Measurements from ENCODE around the gene CEP112. TPM values are rescaled to one million over a fixed set of nuclear protein-coding genes. Genes with fewer than 3 reads are reported as not detected.
"Not testable (repeated sequence)": the region's sequence is repeated elsewhere in the genome, so short reads cannot be mapped to it uniquely, and the experiment has no call there.

The CEP112 gene
- total RNA-seq, 1 donor from 2014 or later: 9.7 TPM

- Mint-ChIP-seq H3K9me3 (peaks cover 32% of the 10 kb centered on the region), H3K27ac (no peak overlapping the region), H3K27me3 (ENCODE audit: insufficient read depth, low read depth) (no peaks in the 10 kb centered on the region), H3K36me3 (peaks cover 41% of the 10 kb centered on the region), H3K4me1 (no peaks in the 10 kb centered on the region), H3K4me3 (no peak overlapping the region)
- Histone ChIP-seq H3K4me1 (no peaks in the 10 kb centered on the region), H4K20me1 (ENCODE audit: low read depth) (no peaks in the 10 kb centered on the region), H2AFZ (replicated peaks) (no peak overlapping the region), H3K9me3 (ENCODE audit: low read depth) (peaks cover 3% of the 10 kb centered on the region), H3K4me3 (no peak overlapping the region), H3K27ac (no peak overlapping the region), H3K36me3 (no peaks in the 10 kb centered on the region), H3K79me2 (ENCODE audit: low read depth) (no peaks in the 10 kb centered on the region), H3K4me2 (no peak overlapping the region), H3F3A (ENCODE audit: low read depth) (no peaks in the 10 kb centered on the region), H3K9ac (no peak overlapping the region), H3K27me3 (no peaks in the 10 kb centered on the region)
- TF ChIP-seq EZH2phosphoT487 (IDR thresholded peaks at IDR 0.05) (no peak), EZH2 (IDR thresholded peaks at IDR 0.05) (no peak), CTCF (IDR thresholded peaks at IDR 0.05) (no peak)
- DNase-seq (ENCODE audit: low spot score): no peak
Measured at GRCh38 chr17:66085221-66085620, 106.7 kb downstream of the CEP112 start.

GRCh38 chr17:66080670-66081069 lies 111.3 kb downstream of the CEP112 start:
- not testable (repeated sequence) for H3K27me3 Mint-ChIP-seq (ENCODE audit: insufficient read depth, low read depth); H3K27ac Mint-ChIP-seq; H3F3A ChIP-seq (ENCODE audit: low read depth); H3K79me2 ChIP-seq (ENCODE audit: low read depth); H3K4me3 Mint-ChIP-seq; H4K20me1 ChIP-seq (ENCODE audit: low read depth); H3K27me3 ChIP-seq; H3K9ac ChIP-seq; H3K27ac ChIP-seq; H3K9me3 ChIP-seq (ENCODE audit: low read depth); H3K36me3 ChIP-seq; H2AFZ ChIP-seq (replicated peaks); H3K4me2 ChIP-seq; H3K4me1 ChIP-seq; H3K4me1 Mint-ChIP-seq; H3K4me3 ChIP-seq; DNase-seq (ENCODE audit: low spot score)
- Mint-ChIP-seq H3K36me3 (peaks cover 49% of the 10 kb centered on the region), H3K9me3 (peaks cover 33% of the 10 kb centered on the region)

GRCh38 chr17:66076546-66077190 lies 115.3 kb downstream of the CEP112 start:
- Histone ChIP-seq H3K36me3 (no peaks in the 10 kb centered on the region), H4K20me1 (ENCODE audit: low read depth) (no peaks in the 10 kb centered on the region), H3K9me3 (ENCODE audit: low read depth) (no peaks in the 10 kb centered on the region), H3F3A (ENCODE audit: low read depth) (no peaks in the 10 kb centered on the region), H3K27me3 (no peaks in the 10 kb centered on the region), H3K27ac (no peak overlapping the region), H3K79me2 (ENCODE audit: low read depth) (no peaks in the 10 kb centered on the region), H2AFZ (replicated peaks) (no peak overlapping the region), H3K4me2 (no peak overlapping the region), H3K9ac (no peak overlapping the region), H3K4me1 (no peaks in the 10 kb centered on the region), H3K4me3 (no peak overlapping the region)
- Mint-ChIP-seq H3K36me3 (peaks cover 41% of the 10 kb centered on the region), H3K4me3 (no peak overlapping the region), H3K9me3 (peaks cover 26% of the 10 kb centered on the region), H3K4me1 (no peaks in the 10 kb centered on the region), H3K27me3 (ENCODE audit: insufficient read depth, low read depth) (peaks cover 2% of the 10 kb centered on the region), H3K27ac (no peak overlapping the region)
- TF ChIP-seq EZH2 (IDR thresholded peaks at IDR 0.05) (no peak), CTCF (IDR thresholded peaks at IDR 0.05) (no peak), EZH2phosphoT487 (IDR thresholded peaks at IDR 0.05) (no peak)
- DNase-seq (ENCODE audit: low spot score): no peak

GRCh38 chr17:66073384-66073783 lies 118.5 kb downstream of the CEP112 start:
- no peak overlapping the region for H3K4me3 Mint-ChIP-seq
- Histone ChIP-seq H4K20me1 (ENCODE audit: low read depth) (no peaks in the 10 kb centered on the region), H3K36me3 (no peaks in the 10 kb centered on the region), H3K27me3 (no peaks in the 10 kb centered on the region), H3K4me2 (no peak overlapping the region), H3K9me3 (ENCODE audit: low read depth) (no peaks in the 10 kb centered on the region), H3K4me1 (no peaks in the 10 kb centered on the region), H2AFZ (replicated peaks) (no peak overlapping the region), H3K79me2 (ENCODE audit: low read depth) (no peaks in the 10 kb centered on the region), H3K4me3 (no peak overlapping the region), H3F3A (ENCODE audit: low read depth) (no peaks in the 10 kb centered on the region), H3K9ac (no peak overlapping the region), H3K27ac (no peak overlapping the region)
- peaks cover 11% of the 10 kb centered on the region for H3K9me3 Mint-ChIP-seq
- peaks cover 2% of the 10 kb centered on the region for H3K27me3 Mint-ChIP-seq (ENCODE audit: insufficient read depth, low read depth)
- H3K27ac Mint-ChIP-seq: no peak overlapping the region
- TF ChIP-seq EZH2phosphoT487 (IDR thresholded peaks at IDR 0.05) (no peak), CTCF (IDR thresholded peaks at IDR 0.05) (no peak), EZH2 (IDR thresholded peaks at IDR 0.05) (no peak)
- H3K36me3 Mint-ChIP-seq: peaks cover 23% of the 10 kb centered on the region
- no peaks in the 10 kb centered on the region for H3K4me1 Mint-ChIP-seq
- no peak for DNase-seq (ENCODE audit: low spot score)

Measured in neural progenitor cell (in vitro differentiated cells).